K562 (cell line): ENCODE measurements around the gene RNH1.

Experiments used
- NR3C1 ChIP-seq: sonication (generic); formaldehyde crosslinking; IDR thresholded peaks from 2 replicates; pipeline ENCODE4 v1.8.1; 2022; ENCODE audit warnings: missing genetic modification reagents
- PML ChIP-seq: IDR thresholded peaks from 2 replicates; pipeline ENCODE4 v1.6.1; 2012; ENCODE audit warnings: low read length, inconsistent platforms
- RBM25 ChIP-seq: fragments of 200-400 bp; formaldehyde crosslinking; IDR thresholded peaks from 2 replicates; pipeline ENCODE4 v1.6.1; 2018; ENCODE audit warnings: low read length, low read depth, moderate library complexity; ENCODE audit not compliant: severe bottlenecking
- ZNF583 ChIP-seq: fragments of 250-450 bp; sonication (Bioruptor Pico); IDR thresholded peaks from 2 replicates; pipeline ENCODE4 v1.4.0; 2020
- TF ChIP-seq, protein P1 (sequence below), 3 experiments: IDR thresholded peaks in 2 of 3; conservative IDR thresholded peaks in 1 of 3; 2 replicates each; pipeline ENCODE4 v1.5.1; 2011 to 2012; ENCODE audit warnings: low read length in 3 of 3, mild to moderate bottlenecking in 3 of 3, control low read depth in 2 of 3, improper control_type of control experiment in 1 of 3, inconsistent platforms in 1 of 3, low read depth in 1 of 3, mixed read lengths in 1 of 3, moderate library complexity in 1 of 3; ENCODE audit not compliant: insufficient read depth in 2 of 3

DNA sequence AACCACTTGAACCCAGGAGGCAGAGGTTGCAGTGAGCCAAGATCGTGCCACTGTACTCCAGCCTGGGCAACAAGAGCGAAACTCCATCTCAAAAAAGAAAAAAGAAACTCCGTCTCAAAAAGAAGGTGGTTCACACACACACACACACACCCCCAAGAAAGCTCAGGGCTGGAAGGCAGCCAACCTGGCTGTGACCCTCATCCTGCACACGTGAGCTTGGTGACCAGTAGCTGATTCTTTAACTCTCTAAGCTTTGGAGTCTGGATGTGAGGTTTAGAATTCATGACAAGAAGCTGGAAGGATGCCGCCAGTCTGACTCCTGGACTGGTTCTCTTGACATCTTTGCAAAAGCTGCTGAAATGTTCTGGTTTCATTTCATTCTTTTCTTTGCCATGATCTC lies 1.9 kb upstream of the RNH1 start:
- TF ChIP-seq RBM25 = no peak
- TF ChIP-seq ZNF583 (CRISPR knock-in tag) = no peak
- TF ChIP-seq NR3C1 (CRISPR knock-in tag) = no peak
- TF ChIP-seq, protein P1, sequence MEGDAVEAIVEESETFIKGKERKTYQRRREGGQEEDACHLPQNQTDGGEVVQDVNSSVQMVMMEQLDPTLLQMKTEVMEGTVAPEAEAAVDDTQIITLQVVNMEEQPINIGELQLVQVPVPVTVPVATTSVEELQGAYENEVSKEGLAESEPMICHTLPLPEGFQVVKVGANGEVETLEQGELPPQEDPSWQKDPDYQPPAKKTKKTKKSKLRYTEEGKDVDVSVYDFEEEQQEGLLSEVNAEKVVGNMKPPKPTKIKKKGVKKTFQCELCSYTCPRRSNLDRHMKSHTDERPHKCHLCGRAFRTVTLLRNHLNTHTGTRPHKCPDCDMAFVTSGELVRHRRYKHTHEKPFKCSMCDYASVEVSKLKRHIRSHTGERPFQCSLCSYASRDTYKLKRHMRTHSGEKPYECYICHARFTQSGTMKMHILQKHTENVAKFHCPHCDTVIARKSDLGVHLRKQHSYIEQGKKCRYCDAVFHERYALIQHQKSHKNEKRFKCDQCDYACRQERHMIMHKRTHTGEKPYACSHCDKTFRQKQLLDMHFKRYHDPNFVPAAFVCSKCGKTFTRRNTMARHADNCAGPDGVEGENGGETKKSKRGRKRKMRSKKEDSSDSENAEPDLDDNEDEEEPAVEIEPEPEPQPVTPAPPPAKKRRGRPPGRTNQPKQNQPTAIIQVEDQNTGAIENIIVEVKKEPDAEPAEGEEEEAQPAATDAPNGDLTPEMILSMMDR (IDR thresholded peaks at IDR 0.05 in 2 of 3, conservative IDR thresholded peaks at IDR 0.05 in 1 of 3; ENCODE audit: insufficient read depth in 2 of 3, low read depth in 1 of 3, low read length in 3 of 3) = no peak
- TF ChIP-seq PML = no peak
